ENCODE measurements around the gene MT1G.
"Not testable (repeated sequence)": the region's sequence is repeated elsewhere in the genome, so short reads cannot be mapped to it uniquely, and the experiment has no call there.

Gene MT1G

GRCh38 chr16:56684256-56684925 is 16.5 kb upstream of the MT1G start:
- FAIRE-seq, result no peak

GRCh38 chr16:56683424-56684172 is 15.7 kb upstream of the MT1G start:
- FAIRE-seq, result no peak

GRCh38 chr16:56682703-56683397 is 15.0 kb upstream of the MT1G start:
- FAIRE-seq, result no peak

GRCh38 chr16:56681939-56682702 is 14.3 kb upstream of the MT1G start, which contains the start of gene MT1X:
MT1X (plus strand) TSS chr16:56682470; CDS start chr16:56682541, 71 bp downstream.
- FAIRE-seq, result no peak

GRCh38 chr16:56679818-56680217 is 12.0 kb upstream of the MT1G start:
- FAIRE-seq, result no peak

GRCh38 chr16:56679078-56679730 is 11.3 kb upstream of the MT1G start:
- no peak for FAIRE-seq

DNA sequence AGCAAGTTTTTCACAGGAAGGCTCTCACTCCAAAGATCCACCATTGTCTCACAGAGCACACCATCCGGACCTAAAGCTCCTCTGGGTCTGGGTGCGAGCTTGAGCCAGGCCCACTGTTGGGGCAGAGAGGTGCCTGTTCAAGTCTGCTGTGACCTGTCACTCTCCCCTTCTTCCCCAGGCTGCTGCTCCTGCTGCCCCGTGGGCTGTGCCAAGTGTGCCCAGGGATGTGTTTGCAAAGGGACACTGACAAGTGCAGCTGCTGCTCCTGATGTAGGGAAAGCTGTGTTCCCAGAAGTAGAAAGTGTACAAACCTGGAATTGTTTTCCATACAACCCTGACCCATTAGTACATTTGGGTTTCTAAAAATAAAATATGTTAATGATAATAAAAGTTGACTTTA is 9.6 kb upstream of the MT1G start:
- FAIRE-seq, result no peak

GRCh38 chr16:56675685-56676210 is 7.9 kb upstream of the MT1G start:
- FAIRE-seq, result no peak

DNA sequence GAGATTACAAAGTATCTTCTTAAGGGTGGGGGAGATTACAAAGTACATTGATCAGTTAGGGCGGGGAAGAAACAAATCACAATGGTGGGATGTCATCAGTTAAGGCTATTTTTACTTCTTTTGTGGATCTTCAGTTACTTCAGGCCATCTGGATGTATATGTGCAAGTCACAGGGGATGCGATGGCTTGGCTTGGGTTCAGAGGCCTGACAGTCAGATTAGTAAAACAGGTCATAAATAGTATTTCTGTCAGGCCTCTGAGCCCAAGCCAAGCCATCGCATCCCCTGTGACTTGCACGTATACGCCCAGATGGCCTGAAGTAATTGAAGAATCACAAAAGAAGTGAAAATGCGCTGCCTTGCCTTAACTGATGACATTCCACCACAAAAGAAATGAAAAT is 6.7 kb upstream of the MT1G start:
- not testable (repeated sequence) for FAIRE-seq

DNA sequence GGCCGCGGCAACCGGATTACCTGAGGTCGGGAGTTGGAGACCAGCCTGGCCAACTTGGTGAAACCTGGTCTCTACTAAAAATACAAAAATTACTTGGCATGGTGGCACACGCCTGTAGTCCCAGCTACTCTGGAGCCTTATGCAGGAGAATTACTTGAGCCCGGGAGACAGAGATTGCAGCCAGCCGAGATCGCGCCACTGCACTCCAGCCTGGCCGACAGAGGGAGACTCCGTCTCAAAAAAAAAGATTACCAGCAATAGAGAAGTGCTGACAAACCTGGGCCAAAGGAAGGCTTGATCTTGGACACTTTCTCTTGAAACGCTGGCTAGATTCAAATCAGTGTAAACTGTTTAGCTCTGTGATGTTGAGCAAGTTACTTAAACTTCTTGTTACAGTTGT is 6.1 kb upstream of the MT1G start:
- FAIRE-seq, result no peak

GRCh38 chr16:56672761-56673536 is 5.1 kb upstream of the MT1G start:
- no peak for FAIRE-seq

DNA sequence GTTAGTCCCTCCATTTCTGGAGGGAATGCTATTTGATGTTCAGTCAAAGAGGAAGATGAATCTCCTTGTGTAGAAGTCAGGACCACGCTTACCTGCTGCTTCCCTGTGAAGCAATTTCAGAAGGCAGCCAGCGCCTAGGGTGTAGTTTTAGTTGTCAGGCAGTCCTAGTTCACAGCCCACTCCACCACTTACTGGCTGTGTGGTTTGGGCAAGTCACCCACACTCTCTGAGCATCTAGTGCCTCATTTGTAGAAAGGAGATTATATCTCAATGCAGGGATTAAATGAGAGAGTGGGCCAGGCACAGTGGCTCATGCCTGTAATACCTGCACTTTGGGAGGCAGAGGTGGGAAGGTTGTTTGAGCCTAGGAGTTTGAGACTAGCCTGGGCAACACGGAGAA is 4.3 kb upstream of the MT1G start:
- FAIRE-seq, result not testable (repeated sequence)

DNA sequence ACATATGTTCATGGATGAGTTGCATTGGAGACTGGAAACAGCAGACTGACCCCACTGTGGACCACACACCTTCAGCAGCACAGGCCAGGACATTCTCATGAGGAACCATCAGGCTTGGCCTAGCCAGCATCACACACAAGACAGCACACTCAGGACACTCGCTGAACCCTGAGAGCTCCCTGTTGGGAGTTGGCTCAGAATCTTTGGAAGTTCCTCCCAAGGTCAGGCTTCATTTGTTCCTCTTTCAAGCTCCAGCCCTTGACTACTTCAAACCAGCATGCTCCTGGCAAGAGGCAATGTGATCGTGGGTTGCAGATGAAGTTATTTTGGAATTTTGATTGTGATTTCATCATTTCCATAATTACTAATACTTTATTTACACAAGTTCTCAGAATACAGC is 3.8 kb upstream of the MT1G start:
- not testable (repeated sequence) for FAIRE-seq

DNA sequence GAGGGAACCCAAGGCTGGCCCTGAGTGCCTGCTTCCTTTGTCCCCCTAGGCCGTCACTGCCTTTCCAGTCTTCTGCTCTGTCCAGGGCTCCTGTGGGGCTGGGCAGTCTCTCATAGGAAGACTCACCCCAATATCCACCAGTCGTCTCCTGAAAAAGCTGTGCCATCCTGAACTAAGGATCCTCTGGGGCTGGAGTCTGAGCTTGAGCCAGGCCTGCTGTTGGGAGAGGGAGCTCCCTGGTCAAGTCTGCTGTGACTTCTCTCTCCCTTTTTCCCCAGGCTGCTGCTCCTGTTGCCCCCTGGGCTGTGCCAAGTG is 2.7 kb upstream of the MT1G start:
- no peak for FAIRE-seq

GRCh38 chr16:56669840-56670619 is 2.2 kb upstream of the MT1G start:
- FAIRE-seq, result no peak

DNA sequence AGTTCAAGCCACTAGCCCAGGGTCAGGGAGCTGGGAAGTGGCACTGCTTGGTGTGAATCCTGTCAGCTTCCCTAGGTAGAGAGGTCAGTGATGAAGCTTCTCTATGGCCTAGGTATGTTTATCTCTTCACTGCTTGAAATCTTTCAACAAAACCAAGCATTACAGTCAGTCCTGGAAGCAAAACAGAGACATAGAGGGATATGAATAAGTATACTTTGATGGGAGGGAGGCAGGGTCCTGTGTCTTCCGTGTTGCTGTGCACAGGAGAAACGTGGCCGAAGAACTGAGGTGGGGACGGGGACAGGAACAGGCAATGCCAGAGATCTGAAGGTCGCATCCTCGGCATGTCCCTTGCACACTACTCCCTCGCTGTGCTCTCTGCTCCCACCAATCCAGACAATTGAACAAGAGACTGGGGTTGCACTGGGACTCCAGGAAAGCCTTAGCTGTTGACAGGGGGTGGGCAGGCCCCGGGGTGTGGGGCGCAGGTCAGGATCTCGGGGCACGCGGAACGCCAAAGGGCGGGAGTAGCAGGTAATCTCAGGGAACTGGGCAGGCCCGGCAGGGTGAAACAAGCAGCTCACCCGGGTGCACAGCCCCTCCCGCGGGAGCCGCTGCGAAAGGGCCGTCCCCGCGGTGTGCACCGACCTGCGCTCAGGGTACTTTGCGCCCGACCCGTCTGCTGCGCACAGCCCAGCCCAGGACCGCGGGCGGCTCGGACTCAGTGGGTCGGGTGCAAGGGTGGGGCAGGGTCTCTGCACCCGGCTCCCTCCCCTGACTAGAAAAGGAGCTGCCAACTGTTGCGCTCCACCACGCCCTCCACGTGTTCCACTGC is 1.4 kb upstream of the MT1G start, which contains the start of gene MT1H:
MT1H (plus strand) TSS at position 810 of the 835 bp plus-strand sequence. CDS start 71 bp downstream, outside the sequence.
- FAIRE-seq, result no peak

- FAIRE-seq, result not testable (repeated sequence)
These were observed 2.3 kb downstream of the MT1G start for GRCh38 chr16:56665286-56666261.

DNA sequence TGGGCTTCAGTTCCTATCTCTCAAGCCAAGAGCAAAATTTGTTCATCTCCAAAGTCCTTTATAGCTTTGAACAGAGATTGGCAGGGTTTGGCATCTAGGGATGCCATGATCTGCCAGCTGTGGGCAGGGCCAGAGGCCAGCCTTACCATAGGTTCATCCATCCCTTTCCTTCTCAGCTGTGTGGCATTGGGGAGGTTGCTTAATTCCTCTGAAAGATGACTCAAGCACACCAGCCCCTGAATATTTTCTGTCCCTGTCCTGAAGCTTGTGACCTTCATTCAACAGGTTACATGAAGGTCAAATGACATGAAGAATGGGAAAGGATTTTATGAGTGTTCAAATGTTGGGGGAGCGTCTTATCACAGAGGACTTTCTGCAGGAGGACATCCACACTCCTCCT is 3.4 kb downstream of the MT1G start:
- FAIRE-seq, result no peak
